Endothelial cell of umbilical vein (primary cell): ENCODE data around the gene BRINP2. TPM values are rescaled to one million over a fixed set of nuclear protein-coding genes. Genes with fewer than 3 reads are reported as not detected.

Source experiments
- BruUV-seq: library from RNA; stranded (reverse); fragments of 400-500 nt; replicated peaks from 2 replicates; lab custom pipeline; 2021; lab: Mats Ljungman, UMichigan
- CTCF ChIA-PET: fragments of 300-600, 350-600 bp; sonication (Branson Sonifier 250); formaldehyde crosslinking; loops from one replicate; lab custom pipeline; 2021; ENCODE audit warnings: antibody characterized with exemption, inconsistent platforms; lab: Charles Lee
- POLR2A ChIA-PET: fragments of 300-600, 350-600 bp; sonication (Branson Sonifier 250); formaldehyde crosslinking; loops from one replicate; lab custom pipeline; 2021; ENCODE audit warnings: antibody characterized with exemption, inconsistent platforms; lab: Charles Lee
- DNase-seq: peaks from one replicate; pipeline ENCODE4 v3.0.0-alpha.2; 2011; ENCODE audit warnings: low read depth, low spot score
- FAIRE-seq: peaks from 2 replicates; lab custom pipeline; 2011; peaks lifted over from hg19 to GRCh38; lab: Jason Lieb, UNC
- H2AFZ ChIP-seq: 2 replicates; pipeline ENCODE4 v1.6.0; 2012; ENCODE audit warnings: low read depth, low read length, control low read depth, inconsistent platforms
- H3K27ac ChIP-seq: 2 replicates; pipeline ENCODE4 v1.5.1; 2011; ENCODE audit warnings: low read depth, mild to moderate bottlenecking, control low read depth, low read length, moderate library complexity; ENCODE audit not compliant: insufficient read depth
- H3K27me3 ChIP-seq, 2 experiments: 2 replicates each; pipeline versions ENCODE4 v1.6.0 to v1.6.1; 2011; ENCODE audit warnings: low read length in 2 of 2, mixed read lengths in 1 of 2; ENCODE audit not compliant: control insufficient read depth in 2 of 2, insufficient read depth in 2 of 2
- H3K36me3 ChIP-seq, 2 experiments: 2 replicates in 1 of 2; 3 replicates in 1 of 2; pipeline ENCODE4 v1.5.1; 2011; ENCODE audit warnings: low read length in 2 of 2, mild to moderate bottlenecking in 1 of 2, moderate library complexity in 1 of 2; ENCODE audit not compliant: control insufficient read depth in 2 of 2, insufficient read depth in 2 of 2; ENCODE audit errors: extremely low read depth in 1 of 2
- H3K4me1 ChIP-seq: 3 replicates; pipeline ENCODE4 v1.5.1; 2011; ENCODE audit warnings: mild to moderate bottlenecking, low read length; ENCODE audit not compliant: control insufficient read depth, insufficient read depth; ENCODE audit errors: extremely low read depth
- H3K4me2 ChIP-seq: 2 replicates; pipeline ENCODE4 v1.6.1; 2011; ENCODE audit warnings: low read length, control low read depth, mixed read lengths; ENCODE audit not compliant: insufficient read depth
- H3K4me3 ChIP-seq, 3 experiments: fragments of 200-600 bp in 1 of 3; sonication (generic), shearing (Covaris generic) in 1 of 3; replicated peaks in 1 of 3; 2 replicates each; pipeline ENCODE4 v1.5.1; 2011 to 2016; ENCODE audit warnings: control low read depth in 3 of 3, low read length in 3 of 3, mild to moderate bottlenecking in 2 of 3, inconsistent platforms in 1 of 3, low read depth in 1 of 3, moderate library complexity in 1 of 3; ENCODE audit not compliant: insufficient read depth in 1 of 3
- H3K79me2 ChIP-seq: 2 replicates; pipeline ENCODE4 v1.6.0; 2012; ENCODE audit warnings: low read length, inconsistent platforms; ENCODE audit not compliant: control insufficient read depth, insufficient read depth
- H3K9ac ChIP-seq: replicated peaks from 2 replicates; pipeline ENCODE3; 2011; ENCODE audit warnings: low read length, control low read depth; ENCODE audit not compliant: insufficient read depth; ENCODE audit errors: extremely low read depth
- H3K9me1 ChIP-seq: replicated peaks from 3 replicates; pipeline ENCODE4 v1.6.0; 2011; ENCODE audit warnings: mild to moderate bottlenecking, low read length; ENCODE audit not compliant: control insufficient read depth, insufficient read depth; ENCODE audit errors: extremely low read depth
- H3K9me3 ChIP-seq: replicated peaks from 2 replicates; pipeline ENCODE4 v1.5.1; 2012; ENCODE audit warnings: low read length, inconsistent platforms; ENCODE audit not compliant: control insufficient read depth, insufficient read depth
- H4K20me1 ChIP-seq: replicated peaks from 2 replicates; pipeline ENCODE3; 2011; ENCODE audit warnings: mild to moderate bottlenecking, low read length; ENCODE audit not compliant: control insufficient read depth, insufficient read depth; ENCODE audit errors: extremely low read depth
- CTCF ChIP-seq, 2 donors: IDR thresholded peaks; 1 replicate in 1 of 2; 2 replicates in 1 of 2; pipeline ENCODE4 v1.5.1; 2011; ENCODE audit warnings: low read length in 2 of 2, mild to moderate bottlenecking in 2 of 2, moderate library complexity in 2 of 2, control low read depth in 1 of 2, inconsistent platforms in 1 of 2, low read depth in 1 of 2; ENCODE audit not compliant: insufficient read depth in 1 of 2; ENCODE audit errors: extremely low read depth in 1 of 2
- EZH2 ChIP-seq: IDR thresholded peaks from 2 replicates; pipeline ENCODE4 v1.6.1; 2012; ENCODE audit warnings: borderline replicate concordance, low read depth, mild to moderate bottlenecking, moderate library complexity, low read length, inconsistent platforms; ENCODE audit not compliant: severe bottlenecking
- FOS ChIP-seq: IDR thresholded peaks from 2 replicates; pipeline ENCODE4 v1.6.1; 2011; ENCODE audit warnings: mild to moderate bottlenecking, low read length, moderate library complexity, borderline replicate concordance; ENCODE audit not compliant: insufficient read depth
- GATA2 ChIP-seq: IDR thresholded peaks from 2 replicates; pipeline ENCODE4 v1.7.0; 2011; ENCODE audit warnings: low read depth, mild to moderate bottlenecking, moderate library complexity, mixed read lengths, low read length; ENCODE audit not compliant: insufficient read length, insufficient read depth
- JUN ChIP-seq: IDR thresholded peaks from 2 replicates; pipeline ENCODE4 v1.6.1; 2011; ENCODE audit warnings: borderline replicate concordance, low read depth; ENCODE audit not compliant: insufficient read length, insufficient read depth
- MAX ChIP-seq: IDR thresholded peaks from 2 replicates; pipeline ENCODE4 v1.6.1; 2011; ENCODE audit not compliant: insufficient read depth, insufficient read length
- MYC ChIP-seq: IDR thresholded peaks from one replicate; pipeline ENCODE4 v1.6.1; 2011; ENCODE audit warnings: mild to moderate bottlenecking, low read depth, low read length
- POLR2A ChIP-seq: IDR thresholded peaks from 2 replicates; pipeline ENCODE4 v1.6.1; 2012; ENCODE audit warnings: low read depth, mild to moderate bottlenecking, control low read depth, low read length
- POLR2AphosphoS5 ChIP-seq: IDR thresholded peaks from 2 replicates; pipeline ENCODE4 v1.6.1; 2012; ENCODE audit warnings: low read depth, mild to moderate bottlenecking, control low read depth, low read length, moderate library complexity; ENCODE audit not compliant: insufficient read depth
- dilution Hi-C: fragments of 300-500 bp; cut with MboI; formaldehyde crosslinking; loops from one replicate; pipeline ENCODE4 v1.15.0; 2019; ENCODE audit warnings: low sequenced_read_pairs; ENCODE audit not compliant: extremely low pct_ligation_motif_present
- intact Hi-C: fragments of 100-400 bp; cut with micrococcal nuclease; formaldehyde crosslinking; loops from one replicate; pipeline ENCODE4 v1.10.0; 2022
- polyA plus RNA-seq, 4 experiments: library from polyadenylated mRNA; depleted of rRNA in 3 of 4; stranded (reverse) in 3 of 4; unstranded in 1 of 4; fragments of >200 nt; gene quantifications; 2 replicates each; pipeline versions ENCODE4 v1.2.1 to v1.2.3, GENCODE V29; 2011 to 2012; ENCODE audit warnings: missing spikeins in 1 of 4
- total RNA-seq: library from RNA; stranded (reverse); gene quantifications from 2 replicates; pipeline ENCODE4 v1.2.3, GENCODE V29; 2021

The BRINP2 gene
- total and polyA plus RNA-seq, 2 donors (not counting 3 experiments of a cell fraction or from before 2014, with no cell fraction given) = not detected

DNA sequence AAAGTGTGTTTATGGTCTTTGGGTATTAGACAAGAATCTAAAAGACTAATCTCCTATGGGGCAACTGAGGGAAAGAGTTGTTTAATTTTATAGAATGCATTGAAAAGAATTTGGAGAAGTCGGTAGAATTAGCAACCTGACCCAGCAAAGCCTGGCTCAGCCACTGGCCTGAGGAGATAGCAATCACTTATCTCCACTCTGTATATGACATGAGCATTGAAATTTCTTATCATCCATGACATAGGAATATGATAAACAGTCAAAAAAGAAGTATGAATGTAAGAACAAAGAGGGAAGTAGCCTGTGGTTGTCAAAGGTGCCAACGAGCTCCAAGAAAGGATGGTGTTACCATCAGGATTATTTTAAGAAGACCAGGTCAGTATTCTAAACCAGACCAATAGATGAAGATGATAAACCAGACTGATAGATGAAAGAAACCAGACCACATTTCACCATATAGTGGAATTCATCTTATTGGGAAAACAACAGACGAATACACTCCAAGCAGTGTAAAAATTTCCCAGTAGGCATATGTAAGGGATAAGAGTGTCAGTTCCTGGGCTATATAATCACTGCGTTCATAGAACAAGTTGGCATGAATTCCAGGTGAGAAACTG, 42.0 kb upstream of the BRINP2 start:
- TF ChIP-seq FOS (no peak), EZH2 (no peak), POLR2AphosphoS5 (no peak), MAX (no peak), JUN (no peak), GATA2 (no peak), POLR2A (no peak), MYC (no peak), CTCF (IDR thresholded peaks at IDR 0.05; ENCODE audit: extremely low read depth in 1 of 2, insufficient read depth in 1 of 2, low read depth in 1 of 2, low read length in 2 of 2) (no peak)
- H3K4me2 ChIP-seq = no peak overlapping the region
- no peak for FAIRE-seq
- no peak overlapping the region for H3K27ac ChIP-seq
- dilution Hi-C loops = no loop called here
- H3K79me2 ChIP-seq = no peaks in the 10 kb centered on the region
- no TSS peak for BruUV-seq
- no peaks in the 10 kb centered on the region for H3K36me3 ChIP-seq
- peaks cover 2% of the 10 kb centered on the region for H3K9me3 ChIP-seq
- no peaks in the 10 kb centered on the region for H3K9me1 ChIP-seq
- H2AFZ ChIP-seq = no peak overlapping the region
- no peak overlapping the region for H3K4me3 ChIP-seq
- H3K27me3 ChIP-seq = no peaks in the 10 kb centered on the region
- CTCF ChIA-PET = no interaction called here
- no peak overlapping the region for H3K9ac ChIP-seq
- DNase-seq = no peak
- H4K20me1 ChIP-seq = no peaks in the 10 kb centered on the region
- POLR2A ChIA-PET = no interaction called here
- intact Hi-C loops = no loop called here
- H3K4me1 ChIP-seq = no peaks in the 10 kb centered on the region
